Measurements from ENCODE around the gene PLS1.

The PLS1 gene

DNA sequence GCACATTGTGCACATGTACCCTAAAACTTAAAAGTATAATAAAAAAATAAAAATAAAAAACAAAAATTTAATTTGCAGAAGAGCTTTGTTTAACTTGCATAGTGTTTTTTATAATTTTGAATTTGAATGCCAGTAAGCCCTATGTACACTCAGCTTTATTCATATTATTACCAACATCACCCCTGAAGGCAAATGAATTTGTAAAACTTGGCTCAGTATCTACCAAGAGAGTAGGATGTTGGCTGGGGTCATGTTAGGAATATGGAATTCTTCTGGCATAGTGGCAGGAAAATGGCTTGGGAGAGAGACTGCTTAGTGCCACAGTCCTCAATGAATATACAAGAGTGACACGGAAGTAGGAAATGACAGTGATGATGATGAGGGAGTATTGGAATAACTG lies 158.3 kb downstream of the PLS1 start:
- DNase-seq (ENCODE audit: extremely low read depth, low read depth) = no peak
- TF ChIP-seq, protein P1, sequence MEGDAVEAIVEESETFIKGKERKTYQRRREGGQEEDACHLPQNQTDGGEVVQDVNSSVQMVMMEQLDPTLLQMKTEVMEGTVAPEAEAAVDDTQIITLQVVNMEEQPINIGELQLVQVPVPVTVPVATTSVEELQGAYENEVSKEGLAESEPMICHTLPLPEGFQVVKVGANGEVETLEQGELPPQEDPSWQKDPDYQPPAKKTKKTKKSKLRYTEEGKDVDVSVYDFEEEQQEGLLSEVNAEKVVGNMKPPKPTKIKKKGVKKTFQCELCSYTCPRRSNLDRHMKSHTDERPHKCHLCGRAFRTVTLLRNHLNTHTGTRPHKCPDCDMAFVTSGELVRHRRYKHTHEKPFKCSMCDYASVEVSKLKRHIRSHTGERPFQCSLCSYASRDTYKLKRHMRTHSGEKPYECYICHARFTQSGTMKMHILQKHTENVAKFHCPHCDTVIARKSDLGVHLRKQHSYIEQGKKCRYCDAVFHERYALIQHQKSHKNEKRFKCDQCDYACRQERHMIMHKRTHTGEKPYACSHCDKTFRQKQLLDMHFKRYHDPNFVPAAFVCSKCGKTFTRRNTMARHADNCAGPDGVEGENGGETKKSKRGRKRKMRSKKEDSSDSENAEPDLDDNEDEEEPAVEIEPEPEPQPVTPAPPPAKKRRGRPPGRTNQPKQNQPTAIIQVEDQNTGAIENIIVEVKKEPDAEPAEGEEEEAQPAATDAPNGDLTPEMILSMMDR (IDR thresholded peaks at IDR 0.05; ENCODE audit: low read depth, low read length, missing control alignments) = no peak
- no peak overlapping the region for H3K4me3 ChIP-seq (replicated peaks; ENCODE audit: low read depth, low read length)
